Measurements from ENCODE around the gene FNBP1.
"Not testable (repeated sequence)": the region's sequence is repeated elsewhere in the genome, so short reads cannot be mapped to it uniquely, and the experiment has no call there.

FNBP1 gene

DNA sequence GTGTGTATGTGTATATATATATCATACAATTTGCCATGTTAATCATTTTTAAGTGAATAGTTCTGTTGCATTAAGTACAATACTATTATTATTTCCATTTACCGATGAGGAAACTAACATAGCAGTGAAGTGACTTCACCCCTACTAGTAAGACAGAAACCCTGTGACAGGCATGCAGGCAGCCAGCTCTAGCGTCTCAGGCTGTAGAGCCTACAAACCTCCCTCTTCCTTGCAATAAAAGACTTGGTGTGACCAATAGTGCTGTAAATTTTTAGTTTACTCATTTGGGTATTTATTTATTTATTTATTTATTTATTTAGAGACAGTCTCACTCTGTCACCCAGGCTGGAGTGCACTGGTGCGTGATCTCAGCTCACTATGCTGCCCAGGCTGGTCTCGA, 24.7 kb downstream of the FNBP1 start:
- TF ChIP-seq POLR2AphosphoS5 (IDR thresholded peaks at IDR 0.05; ENCODE audit: low read depth) (no peak), GABPA (IDR thresholded peaks at IDR 0.05; ENCODE audit: low read depth) (no peak), SPI1 (IDR thresholded peaks at IDR 0.05; ENCODE audit: borderline replicate concordance, low read depth) (no peak)
- TF ChIP-seq, protein P1, sequence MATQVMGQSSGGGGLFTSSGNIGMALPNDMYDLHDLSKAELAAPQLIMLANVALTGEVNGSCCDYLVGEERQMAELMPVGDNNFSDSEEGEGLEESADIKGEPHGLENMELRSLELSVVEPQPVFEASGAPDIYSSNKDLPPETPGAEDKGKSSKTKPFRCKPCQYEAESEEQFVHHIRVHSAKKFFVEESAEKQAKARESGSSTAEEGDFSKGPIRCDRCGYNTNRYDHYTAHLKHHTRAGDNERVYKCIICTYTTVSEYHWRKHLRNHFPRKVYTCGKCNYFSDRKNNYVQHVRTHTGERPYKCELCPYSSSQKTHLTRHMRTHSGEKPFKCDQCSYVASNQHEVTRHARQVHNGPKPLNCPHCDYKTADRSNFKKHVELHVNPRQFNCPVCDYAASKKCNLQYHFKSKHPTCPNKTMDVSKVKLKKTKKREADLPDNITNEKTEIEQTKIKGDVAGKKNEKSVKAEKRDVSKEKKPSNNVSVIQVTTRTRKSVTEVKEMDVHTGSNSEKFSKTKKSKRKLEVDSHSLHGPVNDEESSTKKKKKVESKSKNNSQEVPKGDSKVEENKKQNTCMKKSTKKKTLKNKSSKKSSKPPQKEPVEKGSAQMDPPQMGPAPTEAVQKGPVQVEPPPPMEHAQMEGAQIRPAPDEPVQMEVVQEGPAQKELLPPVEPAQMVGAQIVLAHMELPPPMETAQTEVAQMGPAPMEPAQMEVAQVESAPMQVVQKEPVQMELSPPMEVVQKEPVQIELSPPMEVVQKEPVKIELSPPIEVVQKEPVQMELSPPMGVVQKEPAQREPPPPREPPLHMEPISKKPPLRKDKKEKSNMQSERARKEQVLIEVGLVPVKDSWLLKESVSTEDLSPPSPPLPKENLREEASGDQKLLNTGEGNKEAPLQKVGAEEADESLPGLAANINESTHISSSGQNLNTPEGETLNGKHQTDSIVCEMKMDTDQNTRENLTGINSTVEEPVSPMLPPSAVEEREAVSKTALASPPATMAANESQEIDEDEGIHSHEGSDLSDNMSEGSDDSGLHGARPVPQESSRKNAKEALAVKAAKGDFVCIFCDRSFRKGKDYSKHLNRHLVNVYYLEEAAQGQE (IDR thresholded peaks at IDR 0.05; ENCODE audit: insufficient replicate concordance, low read depth): no peak
- TF ChIP-seq, protein P2, sequence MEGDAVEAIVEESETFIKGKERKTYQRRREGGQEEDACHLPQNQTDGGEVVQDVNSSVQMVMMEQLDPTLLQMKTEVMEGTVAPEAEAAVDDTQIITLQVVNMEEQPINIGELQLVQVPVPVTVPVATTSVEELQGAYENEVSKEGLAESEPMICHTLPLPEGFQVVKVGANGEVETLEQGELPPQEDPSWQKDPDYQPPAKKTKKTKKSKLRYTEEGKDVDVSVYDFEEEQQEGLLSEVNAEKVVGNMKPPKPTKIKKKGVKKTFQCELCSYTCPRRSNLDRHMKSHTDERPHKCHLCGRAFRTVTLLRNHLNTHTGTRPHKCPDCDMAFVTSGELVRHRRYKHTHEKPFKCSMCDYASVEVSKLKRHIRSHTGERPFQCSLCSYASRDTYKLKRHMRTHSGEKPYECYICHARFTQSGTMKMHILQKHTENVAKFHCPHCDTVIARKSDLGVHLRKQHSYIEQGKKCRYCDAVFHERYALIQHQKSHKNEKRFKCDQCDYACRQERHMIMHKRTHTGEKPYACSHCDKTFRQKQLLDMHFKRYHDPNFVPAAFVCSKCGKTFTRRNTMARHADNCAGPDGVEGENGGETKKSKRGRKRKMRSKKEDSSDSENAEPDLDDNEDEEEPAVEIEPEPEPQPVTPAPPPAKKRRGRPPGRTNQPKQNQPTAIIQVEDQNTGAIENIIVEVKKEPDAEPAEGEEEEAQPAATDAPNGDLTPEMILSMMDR (IDR thresholded peaks at IDR 0.05; ENCODE audit: insufficient read depth, low read length): no peak
- no peak overlapping the region for H3K27ac ChIP-seq (replicated peaks)
- no peak for DNase-seq (ENCODE audit: low read depth in 1 of 2, low spot score in 1 of 2)
- H3K4me3 ChIP-seq (replicated peaks; ENCODE audit: insufficient read depth, low read length): no peak overlapping the region
- H3K27me3 ChIP-seq (ENCODE audit: insufficient read depth, poor library complexity, severe bottlenecking): no peaks in the 10 kb centered on the region

- DNase-seq (ENCODE audit: low read depth in 1 of 2, low spot score in 1 of 2); H3K27me3 ChIP-seq (ENCODE audit: insufficient read depth, poor library complexity, severe bottlenecking); H3K4me3 ChIP-seq (replicated peaks; ENCODE audit: insufficient read depth, low read length); H3K27ac ChIP-seq (replicated peaks): not testable (repeated sequence)
Measured at GRCh38 chr9:130017510-130017909, 25.5 kb downstream of the FNBP1 start.

- TF ChIP-seq, protein P1 (IDR thresholded peaks at IDR 0.05; ENCODE audit: insufficient replicate concordance, low read depth): no peak
- TF ChIP-seq SPI1 (IDR thresholded peaks at IDR 0.05; ENCODE audit: borderline replicate concordance, low read depth) (no peak), POLR2AphosphoS5 (IDR thresholded peaks at IDR 0.05; ENCODE audit: low read depth) (no peak), GABPA (IDR thresholded peaks at IDR 0.05; ENCODE audit: low read depth) (no peak)
- TF ChIP-seq, protein P2 (IDR thresholded peaks at IDR 0.05; ENCODE audit: insufficient read depth, low read length): no peak
- Histone ChIP-seq H3K27me3 (ENCODE audit: insufficient read depth, poor library complexity, severe bottlenecking) (no peaks in the 10 kb centered on the region), H3K27ac (replicated peaks) (no peak overlapping the region), H3K4me3 (replicated peaks; ENCODE audit: insufficient read depth, low read length) (no peak overlapping the region)
- no peak for DNase-seq (ENCODE audit: low read depth in 1 of 2, low spot score in 1 of 2)
Measured at GRCh38 chr9:130017076-130017475, 25.9 kb downstream of the FNBP1 start.

DNA sequence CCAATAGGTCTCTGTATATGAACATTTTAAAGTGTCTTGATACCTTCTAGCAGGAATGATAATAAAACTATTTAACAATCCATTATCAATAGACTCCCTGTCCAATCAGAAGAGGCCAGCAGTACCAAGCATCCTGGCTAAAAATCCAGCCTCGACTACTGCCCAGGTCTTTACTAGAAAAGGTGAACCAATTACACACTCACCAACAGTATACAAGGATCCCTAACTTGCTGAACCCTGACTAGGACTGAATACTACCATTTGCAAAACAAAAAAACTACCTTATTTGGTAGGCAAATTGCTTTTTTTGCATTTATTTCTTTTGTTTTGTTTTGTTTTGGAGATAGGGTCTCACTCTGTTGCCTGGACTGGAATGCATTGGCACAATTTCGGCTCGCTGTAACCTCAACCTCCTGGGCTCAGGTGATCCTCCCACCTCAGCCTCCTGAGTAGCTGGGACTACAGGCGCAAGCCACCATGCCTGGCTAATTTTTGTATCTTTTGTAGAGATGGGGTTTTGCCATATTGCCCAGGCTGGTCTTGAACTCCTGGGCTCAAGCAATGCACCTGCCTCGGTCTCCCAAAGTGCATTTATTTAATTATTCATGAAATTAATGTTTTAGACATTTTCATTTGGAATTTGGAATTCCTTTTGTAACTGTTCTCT, 27.5 kb downstream of the FNBP1 start:
- Histone ChIP-seq H3K27me3 (ENCODE audit: insufficient read depth, poor library complexity, severe bottlenecking) (no peaks in the 10 kb centered on the region), H3K27ac (replicated peaks) (no peak overlapping the region), H3K4me3 (replicated peaks; ENCODE audit: insufficient read depth, low read length) (no peak overlapping the region)
- no peak for DNase-seq (ENCODE audit: low read depth in 1 of 2, low spot score in 1 of 2)
- TF ChIP-seq GABPA (IDR thresholded peaks at IDR 0.05; ENCODE audit: low read depth) (no peak), SPI1 (IDR thresholded peaks at IDR 0.05; ENCODE audit: borderline replicate concordance, low read depth) (no peak), POLR2AphosphoS5 (IDR thresholded peaks at IDR 0.05; ENCODE audit: low read depth) (no peak)
- TF ChIP-seq, protein P2 (IDR thresholded peaks at IDR 0.05; ENCODE audit: insufficient read depth, low read length): no peak
- TF ChIP-seq, protein P1 (IDR thresholded peaks at IDR 0.05; ENCODE audit: insufficient replicate concordance, low read depth): no peak
